CD4-positive, alpha-beta T cell (primary cell): Measurements from ENCODE around the gene SFXN5. TPM values are rescaled to one million over a fixed set of nuclear protein-coding genes. Genes with fewer than 3 reads are reported as not detected.
A peak's percentile ranks its signal among the peaks of the same experiment; 100 is the strongest.

Experiments
- ATAC-seq: fragments of 200-7000 bp; cut with Tn5 transposase; one replicate; pipeline ENCODE4 v1.10.0; 2022; ENCODE audit warnings: mild to moderate bottlenecking; ENCODE audit not compliant: poor library complexity
- CTCF ChIA-PET: fragments of 350-600 bp; sonication (Branson Sonifier 250); formaldehyde crosslinking; loops from one replicate; lab custom pipeline; 2021; ENCODE audit warnings: antibody characterized with exemption, inconsistent platforms; lab: Charles Lee
- POLR2A ChIA-PET: fragments of 350-600 bp; sonication (Branson Sonifier 250); formaldehyde crosslinking; loops from one replicate; lab custom pipeline; 2021; ENCODE audit warnings: antibody characterized with exemption, inconsistent platforms; lab: Charles Lee
- DNase-seq, 14 experiments: peaks; one replicate each; pipeline ENCODE4 v3.0.0-alpha.2; 2013 to 2020; ENCODE audit warnings: mixed read lengths in 2 of 14
- H3K27ac ChIP-seq, 2 donors: one replicate each; pipeline versions ENCODE4 v1.5.1 to v1.7.0; 2013; ENCODE audit warnings: low read length in 2 of 2, low read depth in 1 of 2, mild to moderate bottlenecking in 1 of 2
- H3K27me3 ChIP-seq, 2 experiments: 1 replicate in 1 of 2; 2 replicates in 1 of 2; pipeline versions ENCODE4 v1.6.1 to v1.7.0; 2013; ENCODE audit warnings: low read length in 2 of 2, control low read depth in 1 of 2, mild to moderate bottlenecking in 1 of 2, moderate library complexity in 1 of 2; ENCODE audit not compliant: insufficient read depth in 2 of 2, control insufficient read depth in 1 of 2
- H3K36me3 ChIP-seq: one replicate; pipeline ENCODE4 v1.6.1; 2013; ENCODE audit warnings: low read length, control low read depth; ENCODE audit not compliant: insufficient read depth
- H3K4me1 ChIP-seq: one replicate; pipeline ENCODE4 v1.6.1; 2013; ENCODE audit warnings: low read length, control low read depth; ENCODE audit not compliant: insufficient read depth
- H3K4me3 ChIP-seq: one replicate; pipeline ENCODE4 v1.5.1; 2013; ENCODE audit warnings: mild to moderate bottlenecking, low read length, moderate library complexity
- H3K9me3 ChIP-seq, 2 experiments: 1 replicate in 1 of 2; 2 replicates in 1 of 2; pipeline versions ENCODE4 v1.6.1 to v1.7.0; 2013; ENCODE audit warnings: low read length in 2 of 2, mild to moderate bottlenecking in 2 of 2, control low read depth in 1 of 2, moderate library complexity in 1 of 2; ENCODE audit not compliant: control insufficient read depth in 1 of 2, insufficient read depth in 1 of 2
- H3K27ac Mint-ChIP-seq: one replicate; pipeline ENCODE4 v1.8.0; 2020; ENCODE audit warnings: mixed read lengths
- H3K27me3 Mint-ChIP-seq: one replicate; pipeline ENCODE4 v1.8.0; 2021; ENCODE audit warnings: mixed read lengths
- H3K36me3 Mint-ChIP-seq: one replicate; pipeline ENCODE4 v1.8.0; 2021; ENCODE audit warnings: low read depth, mixed read lengths
- H3K4me1 Mint-ChIP-seq: one replicate; pipeline ENCODE4 v1.8.0; 2021; ENCODE audit warnings: low read depth, mixed read lengths
- H3K4me3 Mint-ChIP-seq: one replicate; pipeline ENCODE4 v1.8.0; 2020; ENCODE audit warnings: mild to moderate bottlenecking, mixed read lengths
- H3K9me3 Mint-ChIP-seq: one replicate; pipeline ENCODE4 v1.8.0; 2020; ENCODE audit warnings: mixed read lengths
- CTCF ChIP-seq: fragments of 200-600 bp; IDR thresholded peaks from one replicate; pipeline ENCODE4 v1.8.0; 2022; ENCODE audit warnings: antibody characterized with exemption, mild to moderate bottlenecking
- intact Hi-C, 2 experiments: fragments of 100-400 bp; cut with DNase I in 1 of 2; cut with micrococcal nuclease in 1 of 2; formaldehyde crosslinking; loops; one replicate each; pipeline versions ENCODE4 v1.15.1 to v1.9.0; 2023 to 2025; cut with DNase I, micrococcal nuclease
- total RNA-seq, 174 experiments: library from RNA in 2 of 174; stranded (reverse) in 2 of 174; gene quantifications; one replicate each; pipeline ENCODE4 v1.2.3 and lab custom pipeline; 2021 to 2026

Gene SFXN5
- total RNA-seq, 2 experiments from 2014 or later: 5.1 to 5.4 TPM

GRCh38 chr2:73103018-73103542, 31.6 kb upstream of the SFXN5 start:
- peaks cover 2% of the 10 kb centered on the region for H3K36me3 ChIP-seq
- Mint-ChIP-seq H3K9me3 (no peaks in the 10 kb centered on the region), H3K4me1 (peaks cover 24% of the 10 kb centered on the region), H3K27me3 (no peaks in the 10 kb centered on the region), H3K36me3 (no peaks in the 10 kb centered on the region), H3K4me3 (no peak overlapping the region), H3K27ac (peak overlapping the region; percentile 47)
- ATAC-seq: no peak
- no peak for DNase-seq
- peaks cover 34% of the 10 kb centered on the region for H3K4me1 ChIP-seq
- no peak overlapping the region for H3K27ac ChIP-seq
- ChIA-PET POLR2A (no interaction called here), CTCF (no interaction called here)
- no peak for TF ChIP-seq CTCF
- no peak overlapping the region for H3K4me3 ChIP-seq
- no peaks in the 10 kb centered on the region for H3K27me3 ChIP-seq
- intact Hi-C loops: no loop called here
- no peaks in the 10 kb centered on the region for H3K9me3 ChIP-seq

GRCh38 chr2:73101626-73102256, 30.2 kb upstream of the SFXN5 start:
- ChIA-PET POLR2A (no interaction called here), CTCF (no interaction called here)
- DNase-seq: no peak
- Histone ChIP-seq H3K4me1 (peaks cover 22% of the 10 kb centered on the region), H3K27me3 (no peaks in the 10 kb centered on the region), H3K4me3 (no peak overlapping the region), H3K27ac (no peak overlapping the region), H3K9me3 (no peaks in the 10 kb centered on the region), H3K36me3 (peaks cover 2% of the 10 kb centered on the region)
- Mint-ChIP-seq H3K27ac (no peak overlapping the region), H3K9me3 (no peaks in the 10 kb centered on the region), H3K27me3 (no peaks in the 10 kb centered on the region), H3K4me1 (peaks cover 15% of the 10 kb centered on the region), H3K36me3 (no peaks in the 10 kb centered on the region), H3K4me3 (no peak overlapping the region)
- intact Hi-C loops: no loop called here
- TF ChIP-seq CTCF: no peak
- ATAC-seq: no peak

GRCh38 chr2:73100956-73101355, 29.4 kb upstream of the SFXN5 start:
- peaks cover 2% of the 10 kb centered on the region for H3K36me3 ChIP-seq
- H3K27me3 Mint-ChIP-seq: no peaks in the 10 kb centered on the region
- H3K4me3 ChIP-seq: no peak overlapping the region
- no peak overlapping the region for H3K4me3 Mint-ChIP-seq
- no peak for ATAC-seq
- H3K4me1 ChIP-seq: peaks cover 19% of the 10 kb centered on the region
- no peak for TF ChIP-seq CTCF
- H3K27ac Mint-ChIP-seq: no peak overlapping the region
- peaks cover 12% of the 10 kb centered on the region for H3K4me1 Mint-ChIP-seq
- ChIA-PET CTCF (interaction anchor here (1.1 kb wide), 2 partner anchors 11 to 77 kb away, joined by 3 to 4 read pairs; no protein-coding TSS in a partner anchor), POLR2A (no interaction called here)
- H3K9me3 ChIP-seq: no peaks in the 10 kb centered on the region
- H3K36me3 Mint-ChIP-seq: no peaks in the 10 kb centered on the region
- H3K27ac ChIP-seq: no peak overlapping the region
- no peak for DNase-seq
- intact Hi-C loops: no loop called here
- H3K27me3 ChIP-seq: no peaks in the 10 kb centered on the region
- no peaks in the 10 kb centered on the region for H3K9me3 Mint-ChIP-seq
